ENCODE results near the gene ANGEL1. TPM values are rescaled to one million over a fixed set of nuclear protein-coding genes. Genes with fewer than 3 reads are reported as not detected.
A peak's percentile ranks its signal among the peaks of the same experiment; 100 is the strongest.

The ANGEL1 gene
- total and polyA plus RNA-seq, 4 donors = 5.2 to 15.9 (median 9.6) TPM

- Histone ChIP-seq H3K4me1 (ENCODE audit: control insufficient read depth in 4 of 4, insufficient read depth in 4 of 4, low read length in 3 of 4) (peaks cover 0 to 12% (median 0%) of the 10 kb centered on the region in 4 donors), H3K27ac (ENCODE audit: low read depth in 1 of 2, low read length in 2 of 2) (no peak overlapping the region), H3K27me3 (ENCODE audit: control insufficient read depth in 4 of 4, insufficient read depth in 4 of 4, low read length in 3 of 4) (no peaks in the 10 kb centered on the region), H3K36me3 (ENCODE audit: control insufficient read depth in 4 of 4, insufficient read depth in 3 of 4, low read depth in 1 of 4, low read length in 3 of 4) (no peaks in the 10 kb centered on the region), H3K9ac (ENCODE audit: low read depth in 1 of 2, low read length in 2 of 2) (no peak overlapping the region), H3K4me3 (ENCODE audit: low read depth in 1 of 3, low read length in 3 of 3) (no peak overlapping the region), H3K9me3 (ENCODE audit: control insufficient read depth in 4 of 4, low read length in 3 of 4) (no peaks in the 10 kb centered on the region)
- peak; percentile 32 for DNase-seq (ENCODE audit: low spot score)
- TF ChIP-seq REST (IDR thresholded peaks at IDR 0.05) = no peak
- TF ChIP-seq, protein P1, sequence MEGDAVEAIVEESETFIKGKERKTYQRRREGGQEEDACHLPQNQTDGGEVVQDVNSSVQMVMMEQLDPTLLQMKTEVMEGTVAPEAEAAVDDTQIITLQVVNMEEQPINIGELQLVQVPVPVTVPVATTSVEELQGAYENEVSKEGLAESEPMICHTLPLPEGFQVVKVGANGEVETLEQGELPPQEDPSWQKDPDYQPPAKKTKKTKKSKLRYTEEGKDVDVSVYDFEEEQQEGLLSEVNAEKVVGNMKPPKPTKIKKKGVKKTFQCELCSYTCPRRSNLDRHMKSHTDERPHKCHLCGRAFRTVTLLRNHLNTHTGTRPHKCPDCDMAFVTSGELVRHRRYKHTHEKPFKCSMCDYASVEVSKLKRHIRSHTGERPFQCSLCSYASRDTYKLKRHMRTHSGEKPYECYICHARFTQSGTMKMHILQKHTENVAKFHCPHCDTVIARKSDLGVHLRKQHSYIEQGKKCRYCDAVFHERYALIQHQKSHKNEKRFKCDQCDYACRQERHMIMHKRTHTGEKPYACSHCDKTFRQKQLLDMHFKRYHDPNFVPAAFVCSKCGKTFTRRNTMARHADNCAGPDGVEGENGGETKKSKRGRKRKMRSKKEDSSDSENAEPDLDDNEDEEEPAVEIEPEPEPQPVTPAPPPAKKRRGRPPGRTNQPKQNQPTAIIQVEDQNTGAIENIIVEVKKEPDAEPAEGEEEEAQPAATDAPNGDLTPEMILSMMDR (IDR thresholded peaks at IDR 0.05; ENCODE audit: low read depth, low read length, missing input control) = no peak
- TF ChIP-seq, protein P2, sequence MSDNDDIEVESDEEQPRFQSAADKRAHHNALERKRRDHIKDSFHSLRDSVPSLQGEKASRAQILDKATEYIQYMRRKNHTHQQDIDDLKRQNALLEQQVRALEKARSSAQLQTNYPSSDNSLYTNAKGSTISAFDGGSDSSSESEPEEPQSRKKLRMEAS (IDR thresholded peaks at IDR 0.05) = no peak
- no peak for TF ChIP-seq SP1 (IDR thresholded peaks at IDR 0.05)
- TF ChIP-seq YY1 (IDR thresholded peaks at IDR 0.05) = no peak
- TF ChIP-seq FOXA2 (IDR thresholded peaks at IDR 0.05) = no peak
- TF ChIP-seq RAD21 (IDR thresholded peaks at IDR 0.05) = no peak
- WGBS = 76% methylated on average over 10 of the region's 10 CpGs
Observed at GRCh38 chr14:76770521-76771436, 41.9 kb downstream of the ANGEL1 start.

DNA sequence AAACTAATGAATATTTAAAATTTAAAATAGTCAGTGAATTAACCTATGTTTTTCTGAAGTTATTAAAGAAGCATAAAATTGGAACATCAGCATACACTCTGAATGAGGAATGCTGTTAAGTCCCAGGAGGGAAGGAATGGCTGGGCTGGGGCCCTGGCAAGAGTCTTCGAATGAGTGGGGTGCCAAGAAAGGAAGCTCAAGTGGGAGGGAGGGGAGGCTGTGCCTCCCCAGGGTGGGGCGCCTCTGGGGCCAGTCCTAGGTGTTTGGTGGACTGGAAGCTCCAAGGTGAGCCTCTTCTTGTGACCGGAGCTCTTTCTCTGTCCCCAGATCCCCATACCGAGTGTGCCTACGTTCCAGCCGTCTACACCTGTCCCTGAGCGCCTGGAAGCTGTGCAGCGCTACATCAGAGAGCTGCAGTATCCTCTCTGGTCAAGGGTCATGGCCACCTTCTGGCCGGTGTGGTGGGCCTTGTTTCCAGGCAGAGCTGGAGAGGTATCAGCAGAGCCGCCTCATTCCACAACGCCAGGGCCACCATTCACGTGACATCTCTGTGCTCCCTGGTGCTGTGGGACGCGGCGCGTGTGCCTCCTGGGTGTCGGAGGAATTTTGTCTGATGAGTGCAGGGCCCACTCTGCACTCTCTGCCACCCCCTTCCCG is 42.9 kb downstream of the ANGEL1 start:
- TF ChIP-seq NR2F2 (IDR thresholded peaks at IDR 0.05) = no peak
- no peak for TF ChIP-seq ATF3 (IDR thresholded peaks at IDR 0.05)
- TF ChIP-seq RXRA (IDR thresholded peaks at IDR 0.05) = no peak
- 82% methylated on average over 18 of the region's 18 CpGs for WGBS
- no peak overlapping the region for H3K4me3 ChIP-seq (ENCODE audit: low read depth in 1 of 3, low read length in 3 of 3)
- H3K36me3 ChIP-seq (ENCODE audit: control insufficient read depth in 4 of 4, insufficient read depth in 3 of 4, low read depth in 1 of 4, low read length in 3 of 4) = no peaks in the 10 kb centered on the region
- H3K4me1 ChIP-seq (ENCODE audit: control insufficient read depth in 4 of 4, insufficient read depth in 4 of 4, low read length in 3 of 4) = peaks cover 0 to 12% (median 0%) of the 10 kb centered on the region in 4 donors
- no peaks in the 10 kb centered on the region for H3K9me3 ChIP-seq (ENCODE audit: control insufficient read depth in 4 of 4, low read length in 3 of 4)
- no peak overlapping the region for H3K27ac ChIP-seq (ENCODE audit: low read depth in 1 of 2, low read length in 2 of 2)
- no peaks in the 10 kb centered on the region for H3K27me3 ChIP-seq (ENCODE audit: control insufficient read depth in 4 of 4, insufficient read depth in 4 of 4, low read length in 3 of 4)
- no peak overlapping the region for H3K9ac ChIP-seq (ENCODE audit: low read depth in 1 of 2, low read length in 2 of 2)
- no peak for DNase-seq (ENCODE audit: low spot score)

Data from liver (tissue), 9 donors.